ENCODE data around the gene CCDC80.
A peak's percentile ranks its signal among the peaks of the same experiment; 100 is the strongest.

Gene CCDC80

DNA sequence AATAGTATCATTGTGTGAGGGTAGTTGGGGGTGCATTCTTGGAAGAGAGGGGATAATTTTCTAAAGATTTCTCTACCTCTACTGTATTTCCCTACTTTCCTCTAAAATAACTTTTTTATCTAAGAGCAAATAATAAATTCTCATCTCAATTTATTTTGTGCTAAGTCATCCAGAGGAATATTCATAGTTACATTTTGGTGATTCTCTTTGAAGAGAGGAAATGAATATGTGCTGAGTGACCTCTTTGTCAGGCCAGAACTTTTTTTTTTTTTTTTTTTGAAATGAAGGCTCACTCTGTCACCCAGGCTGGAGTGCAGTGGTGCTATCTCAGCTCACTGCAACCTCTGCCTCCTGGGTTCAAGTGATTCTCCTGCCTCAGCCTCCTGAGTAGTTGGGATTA lies 15.1 kb upstream of the CCDC80 start:
- Histone ChIP-seq H3K79me2 (ENCODE audit: insufficient read depth, low read length) (no peaks in the 10 kb centered on the region), H3K4me1 (ENCODE audit: insufficient read depth, low read length, poor library complexity, severe bottlenecking) (no peaks in the 10 kb centered on the region), H3K4me2 (ENCODE audit: low read depth, low read length, poor library complexity, severe bottlenecking) (no peak overlapping the region), H3K9me3 (ENCODE audit: insufficient read depth, low read depth, low read length) (no peaks in the 10 kb centered on the region), H3K27me3 (ENCODE audit: insufficient read depth, low read length, poor library complexity, severe bottlenecking) (no peaks in the 10 kb centered on the region), H3K9ac (ENCODE audit: low read depth, low read length, poor library complexity, severe bottlenecking) (no peak overlapping the region), H4K20me1 (ENCODE audit: insufficient read depth, low read length, poor library complexity, severe bottlenecking) (no peaks in the 10 kb centered on the region), H2AFZ (ENCODE audit: low read length) (no peak overlapping the region), H3K9me2 (replicated peaks; ENCODE audit: low read depth, low read length) (no peaks in the 10 kb centered on the region), H3F3A (ENCODE audit: low read depth) (no peaks in the 10 kb centered on the region), H3K36me3 (ENCODE audit: insufficient read depth, low read length) (no peaks in the 10 kb centered on the region), H3K4me3 (ENCODE audit: low read length, poor library complexity, severe bottlenecking) (no peak overlapping the region)
- TF ChIP-seq, protein P1, sequence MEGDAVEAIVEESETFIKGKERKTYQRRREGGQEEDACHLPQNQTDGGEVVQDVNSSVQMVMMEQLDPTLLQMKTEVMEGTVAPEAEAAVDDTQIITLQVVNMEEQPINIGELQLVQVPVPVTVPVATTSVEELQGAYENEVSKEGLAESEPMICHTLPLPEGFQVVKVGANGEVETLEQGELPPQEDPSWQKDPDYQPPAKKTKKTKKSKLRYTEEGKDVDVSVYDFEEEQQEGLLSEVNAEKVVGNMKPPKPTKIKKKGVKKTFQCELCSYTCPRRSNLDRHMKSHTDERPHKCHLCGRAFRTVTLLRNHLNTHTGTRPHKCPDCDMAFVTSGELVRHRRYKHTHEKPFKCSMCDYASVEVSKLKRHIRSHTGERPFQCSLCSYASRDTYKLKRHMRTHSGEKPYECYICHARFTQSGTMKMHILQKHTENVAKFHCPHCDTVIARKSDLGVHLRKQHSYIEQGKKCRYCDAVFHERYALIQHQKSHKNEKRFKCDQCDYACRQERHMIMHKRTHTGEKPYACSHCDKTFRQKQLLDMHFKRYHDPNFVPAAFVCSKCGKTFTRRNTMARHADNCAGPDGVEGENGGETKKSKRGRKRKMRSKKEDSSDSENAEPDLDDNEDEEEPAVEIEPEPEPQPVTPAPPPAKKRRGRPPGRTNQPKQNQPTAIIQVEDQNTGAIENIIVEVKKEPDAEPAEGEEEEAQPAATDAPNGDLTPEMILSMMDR (conservative IDR thresholded peaks at IDR 0.05; ENCODE audit: low read length): no peak
- no peak for TF ChIP-seq EZH2phosphoT487 (IDR thresholded peaks at IDR 0.05; ENCODE audit: borderline replicate concordance)

GRCh38 chr3:112654979-112655378 lies 14.0 kb upstream of the CCDC80 start:
- H2AFZ ChIP-seq (ENCODE audit: low read length): no peak overlapping the region

GRCh38 chr3:112654492-112654891 lies 13.5 kb upstream of the CCDC80 start:
- Histone ChIP-seq H3K9me3 (ENCODE audit: insufficient read depth, low read depth, low read length) (no peaks in the 10 kb centered on the region), H3F3A (ENCODE audit: low read depth) (no peaks in the 10 kb centered on the region), H3K4me2 (ENCODE audit: low read depth, low read length, poor library complexity, severe bottlenecking) (no peak overlapping the region), H3K9me2 (replicated peaks; ENCODE audit: low read depth, low read length) (no peaks in the 10 kb centered on the region), H3K36me3 (ENCODE audit: insufficient read depth, low read length) (no peaks in the 10 kb centered on the region), H3K79me2 (ENCODE audit: insufficient read depth, low read length) (no peaks in the 10 kb centered on the region), H3K4me1 (ENCODE audit: insufficient read depth, low read length, poor library complexity, severe bottlenecking) (no peaks in the 10 kb centered on the region), H2AFZ (ENCODE audit: low read length) (no peak overlapping the region), H3K27me3 (ENCODE audit: insufficient read depth, low read length, poor library complexity, severe bottlenecking) (no peaks in the 10 kb centered on the region), H3K9ac (ENCODE audit: low read depth, low read length, poor library complexity, severe bottlenecking) (no peak overlapping the region), H4K20me1 (ENCODE audit: insufficient read depth, low read length, poor library complexity, severe bottlenecking) (no peaks in the 10 kb centered on the region), H3K4me3 (ENCODE audit: low read length, poor library complexity, severe bottlenecking) (no peak overlapping the region)
- TF ChIP-seq, protein P1 (conservative IDR thresholded peaks at IDR 0.05; ENCODE audit: low read length): no peak
- no peak for TF ChIP-seq EZH2phosphoT487 (IDR thresholded peaks at IDR 0.05; ENCODE audit: borderline replicate concordance)

More at GRCh38 chr3:112654979-112655378, 14.0 kb upstream of the CCDC80 start:
- no peak overlapping the region for H3K9ac ChIP-seq (ENCODE audit: low read depth, low read length, poor library complexity, severe bottlenecking)
- TF ChIP-seq, protein P1 (conservative IDR thresholded peaks at IDR 0.05; ENCODE audit: low read length): peak; percentile 55
- no peak for TF ChIP-seq EZH2phosphoT487 (IDR thresholded peaks at IDR 0.05; ENCODE audit: borderline replicate concordance)
- H3K9me2 ChIP-seq (replicated peaks; ENCODE audit: low read depth, low read length): no peaks in the 10 kb centered on the region
- no peaks in the 10 kb centered on the region for H4K20me1 ChIP-seq (ENCODE audit: insufficient read depth, low read length, poor library complexity, severe bottlenecking)
- H3K79me2 ChIP-seq (ENCODE audit: insufficient read depth, low read length): no peaks in the 10 kb centered on the region
- H3F3A ChIP-seq (ENCODE audit: low read depth): no peaks in the 10 kb centered on the region
- no peak overlapping the region for H3K4me2 ChIP-seq (ENCODE audit: low read depth, low read length, poor library complexity, severe bottlenecking)
- no peaks in the 10 kb centered on the region for H3K27me3 ChIP-seq (ENCODE audit: insufficient read depth, low read length, poor library complexity, severe bottlenecking)
- H3K4me1 ChIP-seq (ENCODE audit: insufficient read depth, low read length, poor library complexity, severe bottlenecking): no peaks in the 10 kb centered on the region
- no peaks in the 10 kb centered on the region for H3K9me3 ChIP-seq (ENCODE audit: insufficient read depth, low read depth, low read length)
- H3K4me3 ChIP-seq (ENCODE audit: low read length, poor library complexity, severe bottlenecking): no peak overlapping the region
- no peaks in the 10 kb centered on the region for H3K36me3 ChIP-seq (ENCODE audit: insufficient read depth, low read length)

All from Loucy (cell line).